GM19438 (cell line): Measurements from ENCODE around the gene RSF1.
"Not testable (repeated sequence)": the region's sequence is repeated elsewhere in the genome, so short reads cannot be mapped to it uniquely, and the experiment has no call there.

ENCODE experiments used
- ATAC-seq: cut with Tn5 transposase; IDR thresholded peaks from one replicate; pipeline ENCODE4 v1.9.1; 2021; ENCODE audit warnings: low read depth; ENCODE audit not compliant: unreplicated experiment

RSF1 gene, protein sequence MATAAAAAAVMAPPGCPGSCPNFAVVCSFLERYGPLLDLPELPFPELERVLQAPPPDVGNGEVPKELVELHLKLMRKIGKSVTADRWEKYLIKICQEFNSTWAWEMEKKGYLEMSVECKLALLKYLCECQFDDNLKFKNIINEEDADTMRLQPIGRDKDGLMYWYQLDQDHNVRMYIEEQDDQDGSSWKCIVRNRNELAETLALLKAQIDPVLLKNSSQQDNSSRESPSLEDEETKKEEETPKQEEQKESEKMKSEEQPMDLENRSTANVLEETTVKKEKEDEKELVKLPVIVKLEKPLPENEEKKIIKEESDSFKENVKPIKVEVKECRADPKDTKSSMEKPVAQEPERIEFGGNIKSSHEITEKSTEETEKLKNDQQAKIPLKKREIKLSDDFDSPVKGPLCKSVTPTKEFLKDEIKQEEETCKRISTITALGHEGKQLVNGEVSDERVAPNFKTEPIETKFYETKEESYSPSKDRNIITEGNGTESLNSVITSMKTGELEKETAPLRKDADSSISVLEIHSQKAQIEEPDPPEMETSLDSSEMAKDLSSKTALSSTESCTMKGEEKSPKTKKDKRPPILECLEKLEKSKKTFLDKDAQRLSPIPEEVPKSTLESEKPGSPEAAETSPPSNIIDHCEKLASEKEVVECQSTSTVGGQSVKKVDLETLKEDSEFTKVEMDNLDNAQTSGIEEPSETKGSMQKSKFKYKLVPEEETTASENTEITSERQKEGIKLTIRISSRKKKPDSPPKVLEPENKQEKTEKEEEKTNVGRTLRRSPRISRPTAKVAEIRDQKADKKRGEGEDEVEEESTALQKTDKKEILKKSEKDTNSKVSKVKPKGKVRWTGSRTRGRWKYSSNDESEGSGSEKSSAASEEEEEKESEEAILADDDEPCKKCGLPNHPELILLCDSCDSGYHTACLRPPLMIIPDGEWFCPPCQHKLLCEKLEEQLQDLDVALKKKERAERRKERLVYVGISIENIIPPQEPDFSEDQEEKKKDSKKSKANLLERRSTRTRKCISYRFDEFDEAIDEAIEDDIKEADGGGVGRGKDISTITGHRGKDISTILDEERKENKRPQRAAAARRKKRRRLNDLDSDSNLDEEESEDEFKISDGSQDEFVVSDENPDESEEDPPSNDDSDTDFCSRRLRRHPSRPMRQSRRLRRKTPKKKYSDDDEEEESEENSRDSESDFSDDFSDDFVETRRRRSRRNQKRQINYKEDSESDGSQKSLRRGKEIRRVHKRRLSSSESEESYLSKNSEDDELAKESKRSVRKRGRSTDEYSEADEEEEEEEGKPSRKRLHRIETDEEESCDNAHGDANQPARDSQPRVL (N-terminal part only)

DNA sequence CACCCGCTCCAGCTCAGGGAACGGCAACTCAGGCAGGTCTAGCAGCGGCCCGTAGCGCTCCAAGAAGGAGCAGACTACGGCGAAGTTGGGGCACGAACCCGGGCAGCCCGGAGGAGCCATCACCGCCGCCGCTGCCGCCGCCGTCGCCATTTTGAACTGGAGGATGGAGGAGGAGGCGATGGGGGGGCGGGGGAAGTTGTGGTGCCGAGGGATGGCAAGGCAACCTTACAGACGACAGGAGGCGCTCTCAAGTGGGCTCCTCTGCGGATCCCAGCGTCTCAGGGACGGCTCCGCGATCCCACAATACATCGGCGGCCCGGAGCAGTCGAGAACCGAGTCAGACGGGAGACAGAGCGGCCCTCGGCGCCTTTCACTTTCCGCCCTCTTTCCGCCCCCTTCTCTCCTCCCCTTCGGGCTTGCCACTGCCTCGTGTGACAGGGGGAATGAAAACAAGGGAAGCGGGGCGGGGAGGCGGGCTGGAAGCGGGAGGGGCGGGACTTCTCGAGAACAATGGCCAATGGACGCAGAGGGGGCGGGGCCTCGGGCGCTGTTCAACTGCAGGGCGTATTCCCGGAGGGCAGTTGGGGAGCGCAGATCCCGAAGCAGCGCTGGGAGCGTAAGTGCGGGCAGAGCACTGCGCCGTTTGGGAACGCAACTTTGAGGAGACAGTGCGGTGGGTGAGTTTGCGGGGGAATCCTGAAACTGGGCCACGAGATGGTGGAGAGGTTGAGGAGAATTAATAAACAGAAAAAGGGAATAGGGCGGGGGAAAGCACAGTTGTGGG is at the start of gene RSF1, which contains the start of gene AAMDC:
Gene RSF1 (minus strand): TSS at position 158 of the 784 bp plus-strand sequence. CDS start 8 bp downstream, at position 150.
Gene AAMDC (plus strand): TSS at position 580 of the 784 bp plus-strand sequence. CDS start 21,353 bp downstream, outside the sequence.
- peak; percentile 85 for ATAC-seq

DNA sequence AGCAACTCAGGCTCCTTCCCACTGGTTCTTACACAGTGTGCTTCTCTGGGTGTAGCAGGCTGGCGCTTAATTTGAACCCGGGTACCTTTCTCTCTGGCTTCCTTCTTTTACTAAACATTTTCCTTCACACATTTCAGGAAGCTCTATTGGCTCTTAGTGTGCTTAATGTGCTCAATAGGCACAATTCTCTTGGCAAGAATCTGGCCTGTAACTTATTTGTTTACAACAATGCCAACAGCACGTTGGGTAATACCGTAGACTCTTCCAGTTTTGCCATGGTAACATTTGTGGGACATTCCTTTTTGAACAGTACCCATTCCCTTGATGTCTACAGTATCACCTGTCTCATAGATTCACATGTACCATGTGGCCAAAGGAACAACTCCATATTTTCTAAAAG is 48.2 kb upstream of the RSF1 start:
- ATAC-seq: no peak

DNA sequence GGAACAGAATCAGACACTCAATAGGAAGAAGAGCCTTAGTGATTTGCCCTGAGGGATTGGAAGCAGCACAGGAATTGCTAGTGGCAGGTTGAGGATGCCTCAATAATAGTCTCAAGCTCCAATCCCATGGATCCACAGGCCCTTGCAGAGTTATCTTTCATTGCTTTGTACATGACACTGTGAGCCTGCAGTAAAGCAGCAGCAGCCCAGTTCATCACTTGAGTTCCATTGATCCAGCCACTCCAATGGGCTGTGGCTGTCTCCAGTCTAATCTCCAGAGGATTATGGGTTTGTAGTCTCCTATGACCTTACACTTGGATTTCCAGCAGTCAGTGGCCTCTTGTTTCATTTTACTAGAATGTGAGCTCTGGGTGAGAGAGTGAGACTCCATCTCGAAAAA is 45.8 kb upstream of the RSF1 start:
- no peak for ATAC-seq

DNA sequence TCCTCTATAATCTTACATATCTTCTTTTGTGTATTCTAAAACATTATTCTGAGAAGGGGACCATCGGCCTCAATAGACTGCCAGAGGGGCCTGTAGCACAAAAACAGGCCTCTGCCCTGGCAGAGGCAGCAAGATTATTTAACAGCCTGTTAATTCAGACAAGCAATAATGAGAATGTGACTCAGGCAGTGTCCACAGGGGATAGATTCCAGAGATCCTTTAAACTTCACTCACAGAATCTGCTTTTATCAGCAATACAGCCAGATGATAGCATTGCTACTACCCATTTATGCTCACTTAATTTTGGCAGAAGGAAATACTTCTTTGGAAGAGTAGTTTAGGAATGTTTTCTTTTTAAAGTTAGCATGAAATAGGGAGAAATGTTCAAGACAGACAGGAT is 45.3 kb upstream of the RSF1 start:
- ATAC-seq: no peak

DNA sequence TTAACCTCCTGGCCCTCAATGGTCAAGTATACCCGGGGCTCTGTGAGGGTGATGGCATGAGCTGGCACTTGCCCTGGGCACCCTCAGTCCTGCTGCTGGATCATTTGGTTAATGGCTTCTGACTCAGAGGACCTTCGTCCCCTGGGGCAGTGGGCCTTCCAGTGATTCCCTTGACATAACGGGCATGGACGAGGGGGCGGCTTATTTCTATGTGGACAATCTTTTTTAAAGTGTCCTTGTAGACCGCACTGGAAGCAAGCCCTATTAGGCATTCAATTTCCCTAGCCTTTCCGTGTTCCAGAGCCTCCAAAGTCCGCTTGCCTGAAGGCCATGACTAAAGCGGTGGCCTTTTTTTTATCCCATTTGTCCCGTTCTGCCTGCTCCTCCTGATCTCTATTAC is 40.9 kb upstream of the RSF1 start:
- ATAC-seq: not testable (repeated sequence)

DNA sequence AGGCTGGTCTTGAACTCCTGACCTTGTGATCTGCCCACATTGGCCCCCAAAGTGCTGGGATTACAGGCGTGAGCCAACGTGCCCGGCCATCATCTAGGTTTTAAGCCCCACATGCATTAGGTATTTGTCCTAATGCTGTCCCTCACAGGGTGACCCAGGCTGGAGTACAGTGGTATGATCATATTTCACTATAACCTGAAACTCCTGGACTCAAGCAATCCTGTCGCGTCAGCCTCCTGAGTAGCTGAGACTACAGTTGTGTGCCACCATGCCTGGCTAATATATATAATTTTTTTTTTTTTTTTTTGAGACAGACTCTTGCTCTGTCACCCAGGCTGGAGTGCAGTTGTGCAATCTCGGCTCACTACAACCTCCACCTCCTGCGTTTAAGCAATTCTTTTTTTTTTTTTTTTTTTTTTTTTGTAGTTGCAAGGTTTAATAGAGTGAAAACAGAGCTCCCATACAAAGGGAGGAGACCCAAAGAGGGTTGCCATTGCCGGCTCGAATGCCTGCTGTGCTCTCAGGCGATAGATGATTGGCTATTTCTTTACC is 37.5 kb upstream of the RSF1 start:
- not testable (repeated sequence) for ATAC-seq

DNA sequence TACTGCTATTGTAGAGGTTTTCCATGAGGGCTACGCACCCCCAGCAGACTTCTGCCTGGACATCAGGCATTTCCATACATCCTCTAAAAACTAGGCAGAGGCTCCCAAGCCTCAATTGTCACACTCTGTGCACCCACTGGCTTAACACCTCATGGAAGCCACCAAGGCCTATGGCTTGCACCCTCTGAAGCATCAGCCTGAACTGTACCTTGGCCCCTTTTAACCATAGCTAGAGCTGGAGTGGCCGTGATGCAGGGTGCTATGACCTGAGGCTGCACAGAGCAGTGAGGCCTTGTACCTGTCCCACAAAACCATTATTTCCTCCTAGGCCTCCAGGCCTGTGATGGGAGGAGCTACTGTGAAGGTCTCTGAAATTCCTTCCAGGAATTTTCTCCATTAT is 34.3 kb upstream of the RSF1 start:
- ATAC-seq: no peak

DNA sequence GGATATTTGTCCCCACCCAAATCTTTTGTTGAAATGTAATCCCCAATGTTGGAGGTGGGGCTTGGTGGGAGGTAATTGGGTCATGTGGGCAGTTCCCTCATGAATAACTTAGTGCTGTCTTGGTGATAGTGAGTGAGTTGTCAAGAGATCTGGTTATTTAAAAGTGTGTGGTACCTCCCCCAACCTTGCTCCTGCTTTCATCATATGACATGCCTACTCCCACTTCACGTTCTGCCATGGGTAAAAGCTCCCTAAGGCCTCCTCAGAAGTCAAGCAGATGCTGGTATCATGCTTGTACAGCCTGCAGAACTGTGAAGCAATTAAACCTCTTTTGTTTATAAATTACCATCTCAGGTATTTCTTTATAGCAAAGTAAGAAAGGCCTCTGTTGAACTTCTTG is 31.0 kb upstream of the RSF1 start:
- no peak for ATAC-seq

DNA sequence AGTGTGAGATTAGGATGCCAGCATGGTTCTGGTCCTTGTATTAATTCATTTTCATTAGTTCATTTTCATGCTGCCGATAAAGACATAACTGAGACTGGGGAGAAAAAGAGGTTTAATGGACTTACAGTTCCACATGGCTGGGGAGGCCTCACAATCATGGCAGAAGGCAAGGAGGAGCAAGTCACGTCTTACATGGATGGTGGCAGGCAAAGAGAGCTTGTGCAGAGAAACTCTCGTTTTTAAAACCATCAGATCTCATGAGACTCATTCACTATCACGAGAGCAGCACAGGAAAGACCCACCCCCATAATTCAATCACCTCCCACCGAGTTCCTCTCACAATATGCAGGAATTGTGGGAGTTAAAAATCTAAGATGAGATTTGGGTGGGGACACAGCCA is 23.2 kb upstream of the RSF1 start:
- not testable (repeated sequence) for ATAC-seq

DNA sequence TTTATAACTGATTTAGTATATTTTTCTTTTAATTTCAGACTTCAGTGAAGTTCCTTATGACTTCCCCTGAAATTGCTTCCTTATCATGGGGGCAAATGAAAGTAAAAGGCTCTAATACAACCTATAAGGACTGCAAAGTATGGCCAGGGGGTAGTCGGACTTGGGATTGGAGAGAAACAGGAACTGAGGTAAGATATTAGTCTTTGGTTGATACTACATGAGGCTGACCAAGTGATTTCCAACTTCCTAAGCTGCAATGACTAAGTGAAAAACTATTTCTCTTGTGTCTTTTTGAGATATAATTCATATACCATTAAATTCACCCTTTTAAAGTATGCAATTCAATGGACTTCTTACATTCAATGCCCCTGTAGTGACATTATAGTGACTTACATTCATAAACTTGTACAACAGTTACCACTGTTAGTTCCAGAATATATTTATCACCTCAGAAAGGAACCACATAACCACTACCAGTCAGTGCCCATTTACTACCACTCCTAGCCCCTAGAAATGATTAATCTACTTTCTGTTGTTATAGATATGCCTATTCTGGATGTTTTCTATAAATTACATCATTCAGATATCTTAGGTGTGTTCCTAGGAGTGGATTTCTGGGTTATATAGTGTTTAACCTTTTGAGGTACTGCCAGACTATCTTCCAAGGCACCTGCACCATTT is 22.1 kb upstream of the RSF1 start:
- ATAC-seq: no peak

DNA sequence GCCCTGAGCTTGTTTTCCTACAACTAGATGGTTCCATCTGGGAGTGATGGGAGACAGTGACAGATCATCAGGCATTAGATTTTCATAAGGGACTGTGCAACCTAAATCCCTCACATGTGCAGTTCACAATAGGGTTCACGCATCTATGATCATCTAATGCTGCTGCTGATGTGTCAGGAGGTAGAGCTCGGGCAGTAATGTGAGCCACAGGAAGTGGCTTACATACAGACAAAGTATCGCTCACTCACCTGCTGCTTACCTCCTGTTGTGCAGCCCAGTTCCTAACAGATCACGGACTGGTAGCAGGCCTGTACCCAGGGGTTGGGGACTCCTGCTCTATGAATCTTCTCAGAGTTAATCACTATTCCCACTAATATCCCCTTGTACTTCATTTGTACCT is 12.8 kb upstream of the RSF1 start:
- ATAC-seq: no peak

DNA sequence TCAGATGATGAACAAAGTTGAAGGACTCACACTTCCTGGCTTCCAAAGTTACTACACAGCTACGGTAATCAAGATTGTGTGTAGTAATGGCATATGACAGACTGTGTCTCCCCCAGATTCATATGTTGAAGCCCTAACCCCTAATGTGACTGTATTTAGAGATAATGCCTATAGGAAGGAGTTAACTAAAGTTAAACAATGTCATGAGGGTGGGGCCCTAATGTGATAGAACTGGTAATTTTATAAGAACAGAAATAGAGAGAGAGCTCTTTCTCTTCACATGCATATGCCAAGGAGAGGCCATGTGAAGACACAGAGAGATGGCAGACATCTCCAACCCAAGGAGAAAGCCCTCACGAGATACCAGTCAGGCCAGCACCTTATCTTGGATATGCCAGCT is 8.4 kb upstream of the RSF1 start:
- no peak for ATAC-seq

DNA sequence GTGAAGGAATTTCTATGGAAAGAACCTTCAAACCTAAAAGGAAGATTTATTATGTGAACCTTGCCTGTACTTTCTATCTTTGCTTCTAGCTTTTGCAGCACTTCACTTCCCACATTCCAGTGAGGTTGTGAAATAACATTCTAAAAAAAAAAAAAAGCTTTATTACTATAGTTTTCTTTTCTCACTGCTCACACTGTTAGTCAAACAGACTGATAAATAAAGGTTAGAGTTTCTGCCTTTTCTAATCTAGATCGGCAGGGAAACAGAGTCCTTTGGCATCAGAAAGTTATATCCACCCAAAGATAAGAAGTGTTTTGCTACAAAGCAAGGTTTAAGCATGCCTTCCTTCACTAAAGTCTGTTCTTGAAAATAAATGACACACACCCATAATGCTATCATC is 3.3 kb upstream of the RSF1 start:
- no peak for ATAC-seq

DNA sequence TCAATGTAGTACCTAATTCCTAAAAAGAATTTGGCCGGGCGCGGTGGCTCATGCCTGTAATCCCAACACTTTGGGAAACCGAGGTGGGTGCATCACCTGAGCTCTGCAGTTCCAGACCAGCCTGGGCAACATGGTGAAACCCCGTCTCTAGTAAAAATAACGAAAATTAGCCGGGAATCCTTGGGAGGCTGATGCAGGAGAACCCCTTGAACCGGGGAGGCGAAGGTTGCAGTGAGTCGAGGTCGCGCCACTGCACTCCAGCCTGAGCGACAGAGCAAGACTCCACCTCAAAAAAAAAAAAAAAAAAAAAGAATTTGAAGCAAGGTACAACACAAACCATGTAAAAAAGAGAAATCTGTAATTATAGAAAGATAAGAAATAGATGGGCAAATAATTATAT is 1.6 kb upstream of the RSF1 start:
- not testable (repeated sequence) for ATAC-seq

DNA sequence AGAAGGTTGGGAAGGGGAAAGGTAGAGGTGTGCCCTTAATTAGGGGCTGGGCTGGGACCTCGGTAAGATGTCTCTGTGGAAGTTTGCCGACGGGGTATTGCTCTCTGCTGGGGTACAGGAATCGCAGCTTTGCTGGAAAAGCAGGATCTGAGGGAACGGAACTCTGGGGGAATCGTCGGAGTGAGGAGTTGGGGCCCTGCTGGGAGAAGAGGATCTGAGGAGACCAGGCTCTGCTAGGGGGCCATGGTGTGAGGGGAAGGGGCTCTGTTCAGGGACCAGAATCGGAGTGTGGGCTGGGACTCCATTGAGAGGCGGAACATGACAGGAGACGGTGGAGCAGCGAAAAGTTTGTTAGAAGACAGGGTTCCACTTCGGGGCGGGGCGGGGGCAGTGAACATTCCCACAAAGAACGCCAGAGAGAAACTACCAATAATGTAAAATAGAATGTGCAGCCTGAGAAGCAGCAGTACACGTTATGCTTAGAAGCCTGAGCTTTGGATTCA is 878 bp upstream of the RSF1 start:
- no peak for ATAC-seq

DNA sequence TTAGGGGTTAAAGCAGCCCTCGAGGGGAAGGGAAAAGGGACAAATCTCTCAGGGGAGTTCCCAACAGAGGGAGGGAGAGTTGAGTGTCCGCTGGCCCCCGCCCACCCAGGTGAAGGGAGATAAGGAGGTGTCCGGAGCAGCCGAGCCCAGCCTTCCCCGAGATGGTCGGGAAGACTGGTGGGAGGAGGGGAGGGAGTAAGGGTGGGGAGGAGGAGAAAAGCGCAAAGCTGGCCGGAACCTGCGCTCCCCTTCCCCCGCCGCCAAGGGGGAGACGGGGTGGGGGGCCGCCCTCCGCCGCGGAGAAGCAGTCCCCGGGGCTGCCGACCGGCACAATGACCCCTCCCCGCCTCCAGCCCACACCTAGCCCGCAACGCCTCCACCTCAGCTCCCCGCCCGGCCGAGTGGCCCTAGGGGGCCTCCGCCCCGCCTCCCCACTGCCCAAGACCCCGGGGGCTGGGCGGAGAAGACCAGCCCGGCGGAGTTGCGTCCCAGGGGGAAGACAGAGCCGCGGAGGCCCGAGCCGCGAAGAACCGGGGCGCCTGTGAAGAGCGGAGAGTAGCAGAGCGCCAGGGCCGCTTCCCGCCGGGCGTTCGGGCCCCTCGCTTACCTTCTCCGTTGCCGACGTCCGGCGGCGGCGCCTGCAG is 479 bp downstream of the RSF1 start:
- ATAC-seq: peak; percentile 10

DNA sequence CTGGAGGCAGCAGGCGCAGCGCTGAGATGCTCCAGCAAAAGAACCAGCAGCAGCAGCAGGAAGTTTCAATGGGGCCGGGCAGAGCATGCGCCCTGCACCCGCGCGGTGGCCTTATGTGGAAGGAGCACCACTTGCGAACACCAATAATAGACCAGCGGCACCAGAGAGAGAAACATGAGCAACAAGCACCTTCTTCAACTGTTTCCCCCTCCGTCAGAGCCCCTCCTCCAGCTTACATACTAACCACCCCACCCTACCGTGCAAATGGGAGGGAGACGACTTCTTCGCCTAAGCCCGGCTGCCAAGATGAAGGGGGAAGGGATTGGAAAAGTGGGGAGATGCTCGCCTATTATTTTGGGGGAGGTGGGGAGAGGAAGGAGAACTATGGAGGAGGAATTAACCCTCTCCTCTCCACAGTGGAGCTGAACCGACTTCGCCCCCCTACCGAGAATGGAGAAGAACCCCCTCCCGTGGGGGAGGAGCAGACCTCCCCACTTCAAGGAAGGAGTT is 1.1 kb downstream of the RSF1 start:
- peak; percentile 45 for ATAC-seq

DNA sequence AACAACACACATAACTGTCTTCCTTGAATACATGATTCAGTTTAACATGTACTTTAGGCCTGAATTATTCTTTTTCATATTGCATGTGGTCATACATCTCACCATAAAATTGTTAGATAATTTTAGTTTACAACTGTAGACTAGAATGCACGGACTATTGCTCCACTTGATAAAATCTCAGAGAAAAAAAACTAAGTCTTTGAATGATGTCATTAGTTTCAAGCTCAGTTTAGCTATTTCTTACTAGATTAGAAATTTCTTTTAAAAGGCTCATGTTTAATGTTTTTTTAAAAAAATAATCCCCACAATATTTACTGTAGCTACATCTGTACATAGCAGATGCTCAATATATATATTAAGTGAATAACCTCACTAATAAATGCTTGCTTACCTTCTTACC is 5.1 kb downstream of the RSF1 start:
- no peak for ATAC-seq
